HG03097 (cell line): ENCODE data around the gene ADCK2.
"Not testable (repeated sequence)": the region's sequence is repeated elsewhere in the genome, so short reads cannot be mapped to it uniquely, and the experiment has no call there.

Source experiments
- ATAC-seq: cut with Tn5 transposase; IDR thresholded peaks from one replicate; pipeline ENCODE4 v1.9.1; 2021; ENCODE audit not compliant: unreplicated experiment, low FRiP score

ADCK2 gene

DNA sequence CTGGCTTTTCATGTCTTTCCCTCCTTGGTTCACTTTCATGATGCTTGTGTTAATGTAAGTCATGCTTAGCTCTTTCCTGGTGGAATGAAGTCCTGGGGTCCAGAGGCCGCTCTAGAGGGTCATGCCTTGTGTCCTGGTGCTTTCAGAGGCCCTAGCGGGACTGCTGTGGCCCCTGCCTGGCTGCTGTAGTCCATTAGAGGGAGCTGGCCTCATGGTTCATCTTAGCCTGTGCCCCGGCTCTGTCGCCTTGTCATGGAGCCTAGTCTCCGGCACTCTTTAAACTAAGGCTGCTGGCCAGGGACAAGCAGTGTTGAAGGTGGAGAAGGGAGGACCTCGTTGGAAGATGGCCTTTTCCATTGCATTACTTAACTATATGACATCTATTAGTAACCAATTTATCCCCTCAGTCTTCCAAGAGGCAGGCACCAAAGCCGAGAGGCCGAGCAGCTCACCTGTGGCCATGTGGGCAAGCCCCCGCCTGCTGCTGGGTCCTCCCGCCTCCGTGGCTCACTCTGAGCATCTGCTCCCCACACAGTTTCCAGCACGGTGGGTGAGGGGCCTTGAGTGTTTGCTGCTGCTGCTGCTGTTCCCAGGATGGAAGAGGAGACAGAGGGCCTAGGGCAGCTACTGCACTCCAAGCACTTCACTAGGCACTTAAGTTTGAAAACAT lies 18.8 kb downstream of the ADCK2 start:
- no peak for ATAC-seq

- not testable (repeated sequence) for ATAC-seq
Observed at GRCh38 chr7:140693849-140694248, 21.1 kb downstream of the ADCK2 start.

DNA sequence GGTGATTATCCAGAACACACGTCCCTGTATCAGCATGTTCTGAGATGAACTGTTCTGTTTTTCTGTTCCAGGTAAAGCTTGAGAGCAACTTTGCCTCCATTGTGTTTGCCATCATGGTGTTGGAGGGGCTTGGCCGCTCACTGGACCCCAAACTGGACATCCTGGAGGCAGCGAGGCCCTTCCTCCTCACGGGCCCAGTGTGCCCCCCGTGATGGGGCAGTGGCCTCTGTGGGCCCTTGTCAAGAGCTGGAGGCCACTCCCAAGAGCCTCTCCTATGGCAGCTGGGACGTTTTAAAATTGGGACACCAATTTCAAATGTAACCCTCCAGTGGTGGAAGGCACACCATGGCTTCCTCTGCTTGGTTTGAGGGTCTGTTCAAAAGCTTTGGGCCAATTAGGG lies 21.8 kb downstream of the ADCK2 start:
- ATAC-seq: no peak

GRCh38 chr7:140695381-140695780 lies 22.6 kb downstream of the ADCK2 start:
- no peak for ATAC-seq

- peak; percentile 90 for ATAC-seq
Observed at GRCh38 chr7:140696024-140696679, 23.4 kb downstream of the ADCK2 start.

- ATAC-seq: peak; percentile 79
Observed at GRCh38 chr7:140696680-140697446, 24.1 kb downstream of the ADCK2 start, which contains the start of gene NDUFB2. TSS of gene NDUFB2 (plus strand) at chr7:140696708. CDS start at chr7:140696745, 37 bp downstream.

DNA sequence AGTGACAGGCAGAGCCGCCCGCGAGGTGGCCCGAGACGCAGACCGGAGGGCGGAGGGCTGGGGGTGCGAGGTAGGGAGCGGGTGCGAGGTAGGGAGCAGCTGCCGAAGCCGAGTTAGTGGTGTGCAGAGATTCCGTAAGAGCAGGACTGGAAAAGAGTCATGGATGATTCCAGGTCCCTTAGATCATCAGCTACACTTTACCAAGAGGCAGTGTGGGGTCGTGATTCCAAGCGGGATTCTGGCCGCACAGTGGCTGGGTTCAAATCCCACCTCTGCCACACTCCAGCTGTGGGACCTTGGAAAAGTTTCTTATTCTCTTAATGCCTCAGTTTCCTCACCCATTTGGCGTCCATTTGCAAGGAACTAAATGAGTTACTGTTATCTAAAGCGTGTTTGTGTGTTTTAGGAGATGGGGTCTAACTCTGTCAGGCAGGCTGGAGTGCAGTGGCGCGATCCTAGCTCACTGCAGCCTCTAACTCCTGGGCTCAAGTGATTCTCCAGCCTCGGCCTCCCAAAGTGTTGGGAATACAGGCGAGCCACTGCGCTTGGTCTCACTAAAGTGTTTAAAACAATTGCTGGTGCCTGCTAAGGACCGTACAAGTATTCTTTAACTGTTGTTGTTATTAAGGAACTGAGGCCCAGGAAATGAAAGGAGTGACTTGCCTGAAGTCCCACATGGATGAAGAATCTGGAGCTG lies 24.9 kb downstream of the ADCK2 start:
- ATAC-seq: no peak

DNA sequence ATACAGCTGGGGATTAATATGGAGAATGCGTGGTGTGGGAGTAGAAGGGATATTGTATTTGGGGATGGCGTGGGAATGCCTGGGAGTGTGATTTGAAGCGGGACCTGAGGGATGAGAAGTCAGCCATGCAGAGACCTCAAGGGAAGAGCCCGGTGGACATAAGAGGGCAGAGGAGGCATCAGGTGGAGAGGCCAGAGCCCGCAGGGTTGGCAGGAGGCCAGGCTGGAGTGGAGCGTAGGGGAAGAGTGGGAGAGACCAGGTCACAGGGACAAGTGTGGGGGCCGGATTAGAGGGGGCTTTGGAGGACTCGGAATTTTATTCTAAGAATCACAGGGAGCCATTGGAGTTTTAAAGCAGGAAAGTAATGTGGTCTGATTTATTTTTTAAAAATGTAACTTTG lies 25.7 kb downstream of the ADCK2 start:
- no peak for ATAC-seq

DNA sequence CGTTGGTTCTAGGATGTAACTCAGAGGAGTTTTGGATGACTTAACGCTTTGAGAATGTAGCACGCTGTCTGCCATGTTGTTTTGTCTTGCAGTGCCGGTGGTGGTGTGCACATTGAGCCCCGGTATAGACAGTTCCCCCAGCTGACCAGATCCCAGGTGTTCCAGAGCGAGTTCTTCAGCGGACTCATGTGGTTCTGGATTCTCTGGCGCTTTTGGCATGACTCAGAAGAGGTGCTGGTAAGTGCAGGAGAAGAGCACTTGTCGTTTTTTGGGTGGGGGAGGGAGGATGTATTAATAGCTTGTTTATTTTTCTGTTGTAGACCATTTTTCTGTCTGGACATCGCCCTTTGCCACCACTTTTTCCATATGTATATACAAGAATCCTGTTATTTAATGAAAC lies 30.0 kb downstream of the ADCK2 start:
- ATAC-seq: no peak

DNA sequence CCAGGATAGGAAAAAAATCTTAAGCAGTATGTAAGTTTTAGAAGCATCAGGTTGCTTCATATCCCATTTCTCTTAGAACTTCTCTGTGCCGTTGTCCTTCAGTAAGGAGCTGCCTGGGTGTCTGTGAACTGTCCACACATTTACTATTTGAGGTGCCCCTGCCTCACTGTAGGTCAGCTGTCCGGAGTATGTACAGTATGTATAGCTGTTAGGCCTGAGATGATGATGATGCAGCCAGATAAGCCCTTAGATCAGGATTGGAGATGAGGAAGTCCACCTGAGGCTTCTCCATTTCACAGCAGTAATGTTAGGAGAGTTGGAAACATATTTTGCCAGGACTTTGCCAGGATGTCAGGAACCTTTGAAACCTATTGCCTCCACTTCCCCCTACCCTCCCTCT lies 31.5 kb downstream of the ADCK2 start:
- ATAC-seq: no peak

DNA sequence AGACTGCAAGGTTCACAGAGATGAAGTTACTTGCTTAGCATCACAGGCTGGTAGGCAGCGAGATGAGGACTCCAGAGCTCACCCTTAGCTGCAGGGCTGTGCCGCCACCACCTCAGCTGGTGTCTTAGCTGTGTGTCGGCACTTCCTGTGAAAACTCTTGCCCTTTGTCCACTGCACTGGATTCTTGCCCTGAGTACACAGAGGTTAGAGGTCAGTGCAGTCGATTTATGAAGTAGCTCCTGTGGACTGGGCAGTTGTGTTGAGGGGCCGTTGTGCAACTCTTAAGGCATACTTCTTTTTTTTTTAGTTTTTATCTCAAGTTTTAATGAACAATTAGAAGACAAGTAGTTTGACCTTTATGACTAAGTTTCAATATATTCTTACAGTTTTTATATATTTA lies 34.4 kb downstream of the ADCK2 start:
- no peak for ATAC-seq

DNA sequence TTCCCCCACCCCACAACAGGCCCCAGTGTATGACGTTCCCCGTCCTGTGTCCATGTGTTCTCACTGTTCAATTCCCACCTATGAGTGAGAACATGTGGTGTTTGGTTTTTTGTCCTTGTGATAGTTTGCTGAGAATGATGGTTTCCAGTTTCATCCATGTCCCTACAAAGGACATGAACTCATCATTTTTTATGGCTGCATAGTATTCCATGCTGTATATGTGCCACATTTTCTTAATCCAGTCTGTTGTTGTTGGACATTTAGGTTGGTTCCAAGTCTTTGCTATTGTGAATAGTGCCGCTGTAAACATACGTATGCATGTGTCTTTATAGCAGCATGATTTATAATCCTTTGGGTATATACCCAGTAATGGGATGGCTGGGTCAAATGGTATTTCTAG lies 36.0 kb downstream of the ADCK2 start:
- not testable (repeated sequence) for ATAC-seq

DNA sequence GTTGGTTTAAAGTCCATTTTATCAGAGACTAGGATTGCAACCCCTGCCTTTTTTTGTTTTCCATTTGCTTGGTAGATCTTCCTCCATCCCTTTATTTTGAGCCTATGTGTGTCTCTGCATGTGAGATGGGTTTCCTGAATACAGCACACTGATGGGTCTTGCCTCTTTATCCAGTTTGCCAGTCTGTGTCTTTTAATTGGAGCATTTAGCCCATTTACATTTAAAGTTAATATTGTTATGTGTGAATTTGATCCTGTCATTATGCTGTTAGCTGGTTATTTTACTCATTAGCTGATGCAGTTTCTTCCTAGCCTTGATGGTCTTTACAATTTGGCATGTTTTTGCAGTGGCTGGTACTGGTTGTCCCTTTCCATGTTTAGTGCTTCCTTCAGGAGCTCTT lies 39.6 kb downstream of the ADCK2 start:
- not testable (repeated sequence) for ATAC-seq

GRCh38 chr7:140714331-140715040 lies 41.7 kb downstream of the ADCK2 start:
- ATAC-seq: no peak

DNA sequence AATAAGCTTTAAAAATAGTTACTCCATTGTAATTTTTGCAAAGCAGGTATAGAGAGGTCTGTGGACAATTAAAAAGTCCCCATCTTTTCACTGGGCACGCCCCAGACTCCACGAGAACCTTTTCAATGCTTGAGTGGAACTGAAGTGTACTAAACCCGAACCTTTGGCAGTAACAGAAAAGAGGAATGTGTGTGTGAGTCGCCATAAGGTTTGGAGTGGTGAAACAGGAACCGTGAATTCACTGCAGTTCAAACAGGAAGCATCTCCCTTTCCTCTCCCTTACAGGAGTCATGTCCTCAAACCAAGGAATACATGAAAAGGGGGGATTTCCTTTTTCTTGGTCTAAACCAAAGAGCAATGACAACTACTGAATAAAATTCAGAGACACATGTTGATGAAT lies 47.0 kb downstream of the ADCK2 start:
- ATAC-seq: no peak

GRCh38 chr7:140722254-140722653 lies 49.5 kb downstream of the ADCK2 start:
- no peak for ATAC-seq

- ATAC-seq: no peak
Observed at GRCh38 chr7:140723006-140723405, 50.3 kb downstream of the ADCK2 start.

- no peak for ATAC-seq
Observed at GRCh38 chr7:140723574-140723973, 50.8 kb downstream of the ADCK2 start.

GRCh38 chr7:140724706-140725105 lies 52.0 kb downstream of the ADCK2 start:
- no peak for ATAC-seq

GRCh38 chr7:140726281-140726680 lies 53.5 kb downstream of the ADCK2 start:
- no peak for ATAC-seq
